Fibroblast of lung (primary cell): ENCODE data around the gene IGSF21. TPM values are rescaled to one million over a fixed set of nuclear protein-coding genes. Genes with fewer than 3 reads are reported as not detected.

ENCODE experiments used
- DNase-seq, 2 donors: peaks; one replicate each; pipeline versions ENCODE4 v3.0.0 to v3.0.0-alpha.2; 2010; ENCODE audit warnings: low read depth in 2 of 2
- H2AFZ ChIP-seq: 2 replicates; pipeline ENCODE4 v1.5.1; 2012; ENCODE audit warnings: low read length, control low read depth, inconsistent platforms
- H3K27ac ChIP-seq: 2 replicates; pipeline ENCODE4 v1.5.1; 2011; ENCODE audit warnings: low read length, control low read depth; ENCODE audit not compliant: insufficient read depth
- H3K27me3 ChIP-seq: 2 replicates; pipeline ENCODE4 v1.5.1; 2011; ENCODE audit warnings: mild to moderate bottlenecking, low read length; ENCODE audit not compliant: control insufficient read depth, insufficient read depth
- H3K36me3 ChIP-seq: 2 replicates; pipeline ENCODE4 v1.5.1; 2011; ENCODE audit warnings: low read length; ENCODE audit not compliant: control insufficient read depth, insufficient read depth
- H3K4me1 ChIP-seq: 2 replicates; pipeline ENCODE4 v1.5.1; 2011; ENCODE audit warnings: low read length; ENCODE audit not compliant: control insufficient read depth, insufficient read depth; ENCODE audit errors: extremely low read depth
- H3K4me2 ChIP-seq: 2 replicates; pipeline ENCODE4 v1.5.1; 2011; ENCODE audit warnings: low read length, control low read depth; ENCODE audit not compliant: insufficient read depth; ENCODE audit errors: extremely low read depth
- H3K4me3 ChIP-seq, 4 experiments: fragments of 200-600 bp in 1 of 4; sonication (generic) in 1 of 4; replicated peaks in 1 of 4; 2 replicates each; pipeline ENCODE4 v1.5.1; 2011 to 2016; ENCODE audit warnings: low read length in 4 of 4, low read depth in 3 of 4, mild to moderate bottlenecking in 3 of 4, control low read depth in 2 of 4, inconsistent platforms in 1 of 4, mixed read lengths in 1 of 4; ENCODE audit not compliant: insufficient read depth in 1 of 4; ENCODE audit errors: control extremely low read depth in 1 of 4
- H3K79me2 ChIP-seq: 2 replicates; pipeline ENCODE4 v1.5.1; 2012; ENCODE audit warnings: mild to moderate bottlenecking, low read length, inconsistent platforms; ENCODE audit not compliant: control insufficient read depth, insufficient read depth
- H3K9ac ChIP-seq: 2 replicates; pipeline ENCODE4 v1.5.1; 2011; ENCODE audit warnings: mild to moderate bottlenecking, low read length, control low read depth; ENCODE audit not compliant: insufficient read depth
- H3K9me3 ChIP-seq: 2 replicates; pipeline ENCODE4 v1.5.1; 2012; ENCODE audit warnings: low read depth, low read length; ENCODE audit not compliant: control insufficient read depth, insufficient read depth
- H4K20me1 ChIP-seq: 2 replicates; pipeline ENCODE4 v1.5.1; 2011; ENCODE audit warnings: low read length; ENCODE audit not compliant: control insufficient read depth, insufficient read depth; ENCODE audit errors: extremely low read depth
- EZH2 ChIP-seq: IDR thresholded peaks from 2 replicates; pipeline ENCODE4 v1.5.1; 2012; ENCODE audit warnings: low read length, control low read depth, mild to moderate bottlenecking; ENCODE audit errors: missing control alignments
- polyA plus RNA-seq, 2 donors: library from polyadenylated mRNA; depleted of rRNA in 1 of 2; stranded (reverse) in 1 of 2; unstranded in 1 of 2; fragments of >200 nt; gene quantifications; 2 replicates each; pipeline ENCODE4 v1.2.1, GENCODE V29; 2011 to 2012; ENCODE audit warnings: missing spikeins in 1 of 2
- total RNA-seq: library from RNA; depleted of rRNA; stranded (reverse); fragments of >200 nt; gene quantifications from 2 replicates; pipeline ENCODE4 v1.2.1, GENCODE V29; 2014
- TF ChIP-seq, protein P1 (sequence below), 2 donors: IDR thresholded peaks in 1 of 2; conservative IDR thresholded peaks in 1 of 2; 1 replicate in 1 of 2; 2 replicates in 1 of 2; pipeline ENCODE4 v1.5.1; 2011 to 2012; ENCODE audit warnings: low read length in 2 of 2, control low read depth in 1 of 2, inconsistent platforms in 1 of 2, low read depth in 1 of 2, mild to moderate bottlenecking in 1 of 2

Gene IGSF21
- total and polyA plus RNA-seq, 2 donors (not counting 1 experiment from before 2014, with no cell fraction given), result not detected

DNA sequence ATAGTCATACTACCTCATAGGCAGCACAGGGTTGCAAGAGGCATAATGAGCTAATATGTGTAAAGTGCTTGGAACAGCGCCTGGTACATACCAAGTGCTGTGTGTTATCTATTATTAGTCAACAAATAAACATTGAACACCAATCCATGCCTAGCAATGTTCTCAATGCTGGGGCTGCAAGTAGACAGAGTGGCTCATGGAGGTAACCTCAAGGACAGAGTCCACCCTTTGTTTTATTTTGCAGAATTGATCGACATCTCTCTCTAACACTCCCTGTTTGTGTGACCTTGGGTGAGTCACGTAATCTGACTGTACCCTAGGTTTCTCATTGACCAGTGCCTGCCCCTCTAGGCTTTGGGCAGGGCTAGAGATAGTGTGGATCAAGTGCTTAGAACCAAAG, 209.2 kb downstream of the IGSF21 start:
- no peak overlapping the region for H2AFZ ChIP-seq
- TF ChIP-seq, protein P1, sequence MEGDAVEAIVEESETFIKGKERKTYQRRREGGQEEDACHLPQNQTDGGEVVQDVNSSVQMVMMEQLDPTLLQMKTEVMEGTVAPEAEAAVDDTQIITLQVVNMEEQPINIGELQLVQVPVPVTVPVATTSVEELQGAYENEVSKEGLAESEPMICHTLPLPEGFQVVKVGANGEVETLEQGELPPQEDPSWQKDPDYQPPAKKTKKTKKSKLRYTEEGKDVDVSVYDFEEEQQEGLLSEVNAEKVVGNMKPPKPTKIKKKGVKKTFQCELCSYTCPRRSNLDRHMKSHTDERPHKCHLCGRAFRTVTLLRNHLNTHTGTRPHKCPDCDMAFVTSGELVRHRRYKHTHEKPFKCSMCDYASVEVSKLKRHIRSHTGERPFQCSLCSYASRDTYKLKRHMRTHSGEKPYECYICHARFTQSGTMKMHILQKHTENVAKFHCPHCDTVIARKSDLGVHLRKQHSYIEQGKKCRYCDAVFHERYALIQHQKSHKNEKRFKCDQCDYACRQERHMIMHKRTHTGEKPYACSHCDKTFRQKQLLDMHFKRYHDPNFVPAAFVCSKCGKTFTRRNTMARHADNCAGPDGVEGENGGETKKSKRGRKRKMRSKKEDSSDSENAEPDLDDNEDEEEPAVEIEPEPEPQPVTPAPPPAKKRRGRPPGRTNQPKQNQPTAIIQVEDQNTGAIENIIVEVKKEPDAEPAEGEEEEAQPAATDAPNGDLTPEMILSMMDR (conservative IDR thresholded peaks at IDR 0.05 in 1 of 2, IDR thresholded peaks at IDR 0.05 in 1 of 2; ENCODE audit: low read depth in 1 of 2, low read length in 2 of 2), result no peak
- no peak for TF ChIP-seq EZH2
- H3K9me3 ChIP-seq, result no peaks in the 10 kb centered on the region
- H3K4me2 ChIP-seq, result no peak overlapping the region
- H3K4me3 ChIP-seq, result no peak overlapping the region
- no peaks in the 10 kb centered on the region for H3K4me1 ChIP-seq
- DNase-seq, result no peak
- H3K27ac ChIP-seq, result no peak overlapping the region
- H3K36me3 ChIP-seq, result no peaks in the 10 kb centered on the region
- H3K79me2 ChIP-seq, result no peaks in the 10 kb centered on the region
- H3K9ac ChIP-seq, result no peak overlapping the region
- H3K27me3 ChIP-seq, result no peaks in the 10 kb centered on the region
- no peaks in the 10 kb centered on the region for H4K20me1 ChIP-seq

DNA sequence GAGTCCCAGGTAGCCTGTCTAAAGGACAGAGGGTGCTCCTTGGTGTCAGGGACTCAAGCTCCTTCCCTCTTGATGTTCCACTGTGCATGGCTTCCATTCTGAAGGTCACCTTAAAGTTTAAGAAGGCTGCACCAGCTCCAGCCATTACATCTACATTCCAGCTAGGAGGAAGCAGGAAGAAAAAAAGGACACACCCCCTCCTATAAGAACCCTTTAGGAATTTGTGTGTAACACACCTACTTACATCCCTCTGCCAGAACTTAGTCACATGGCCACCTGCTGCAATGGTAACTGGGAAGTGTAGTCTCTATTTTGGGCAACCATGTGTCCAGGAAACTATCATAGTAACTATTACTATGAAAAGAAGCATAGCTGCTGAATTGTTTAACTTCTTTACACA, 211.5 kb downstream of the IGSF21 start:
- no peak for DNase-seq
- H3K27me3 ChIP-seq, result no peaks in the 10 kb centered on the region
- H3K9ac ChIP-seq, result no peak overlapping the region

DNA sequence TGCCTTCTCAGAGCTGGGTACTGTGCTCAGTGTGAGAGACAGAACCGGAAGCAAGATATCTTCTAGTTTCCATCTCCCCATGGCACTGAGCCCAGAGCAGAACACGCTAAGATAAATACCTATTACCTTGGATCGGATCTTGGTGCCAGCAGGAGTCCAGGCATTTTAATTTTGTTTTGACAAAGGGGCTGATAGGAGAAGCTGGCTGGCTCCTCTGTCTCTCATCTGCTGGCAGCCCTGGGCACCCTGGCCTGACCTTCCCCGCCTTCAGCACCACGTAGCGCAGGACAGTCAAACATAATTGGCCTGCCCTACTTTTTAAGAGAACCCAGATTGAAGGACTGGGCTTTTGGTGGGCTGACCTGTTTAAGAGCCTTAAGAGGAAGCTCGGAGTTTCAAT, 212.5 kb downstream of the IGSF21 start:
- Histone ChIP-seq H3K4me2 (no peak overlapping the region), H3K27me3 (no peaks in the 10 kb centered on the region), H3K9me3 (no peaks in the 10 kb centered on the region), H2AFZ (no peak overlapping the region), H3K9ac (no peak overlapping the region), H3K4me3 (no peak overlapping the region), H3K36me3 (no peaks in the 10 kb centered on the region), H3K79me2 (no peaks in the 10 kb centered on the region), H4K20me1 (no peaks in the 10 kb centered on the region), H3K4me1 (no peaks in the 10 kb centered on the region), H3K27ac (no peak overlapping the region)
- DNase-seq, result no peak
- TF ChIP-seq EZH2, result no peak
- TF ChIP-seq, protein P1 (conservative IDR thresholded peaks at IDR 0.05 in 1 of 2, IDR thresholded peaks at IDR 0.05 in 1 of 2; ENCODE audit: low read depth in 1 of 2, low read length in 2 of 2), result no peak

More for the DNA sequence above, 211.5 kb downstream of the IGSF21 start:
- Histone ChIP-seq H3K4me2 (no peak overlapping the region), H3K27ac (no peak overlapping the region), H3K36me3 (no peaks in the 10 kb centered on the region), H4K20me1 (no peaks in the 10 kb centered on the region), H3K4me1 (no peaks in the 10 kb centered on the region), H3K9me3 (no peaks in the 10 kb centered on the region), H2AFZ (no peak overlapping the region), H3K79me2 (no peaks in the 10 kb centered on the region), H3K4me3 (no peak overlapping the region)
- TF ChIP-seq EZH2, result no peak
- TF ChIP-seq, protein P1 (conservative IDR thresholded peaks at IDR 0.05 in 1 of 2, IDR thresholded peaks at IDR 0.05 in 1 of 2; ENCODE audit: low read depth in 1 of 2, low read length in 2 of 2), result no peak
